NCI-H446 treated with DMSO at 0.1 percent for 48 hours (cell line): ENCODE results near the gene LBH.

Source experiments
- DNase-seq: peaks from one replicate; lab custom pipeline; 2025; lab: John Stamatoyannopoulos, UW

LBH gene

GRCh38 chr2:30235859-30236535 lies 4.7 kb downstream of the LBH start:
- DNase-seq = no peak

GRCh38 chr2:30236591-30237238 lies 5.4 kb downstream of the LBH start:
- no peak for DNase-seq

GRCh38 chr2:30237239-30237965 lies 6.1 kb downstream of the LBH start:
- no peak for DNase-seq

GRCh38 chr2:30237966-30238800 lies 6.8 kb downstream of the LBH start:
- no peak for DNase-seq

- no peak for DNase-seq
Observed at GRCh38 chr2:30239308-30239985, 8.1 kb downstream of the LBH start.

- DNase-seq = no peak
Observed at GRCh38 chr2:30239986-30240752, 8.8 kb downstream of the LBH start.

GRCh38 chr2:30243231-30243630 lies 11.9 kb downstream of the LBH start:
- DNase-seq = no peak

- DNase-seq = no peak
Observed at GRCh38 chr2:30245364-30245763, 14.0 kb downstream of the LBH start.

GRCh38 chr2:30248791-30249190 lies 17.5 kb downstream of the LBH start:
- DNase-seq = no peak

- no peak for DNase-seq
Observed at GRCh38 chr2:30249354-30249753, 18.0 kb downstream of the LBH start.

GRCh38 chr2:30250421-30250820 lies 19.1 kb downstream of the LBH start:
- no peak for DNase-seq

- DNase-seq = no peak
Observed at GRCh38 chr2:30252723-30253701, 21.7 kb downstream of the LBH start.

GRCh38 chr2:30253873-30254684 lies 22.7 kb downstream of the LBH start:
- DNase-seq = no peak

- no peak for DNase-seq
Observed at GRCh38 chr2:30254685-30255001, 23.3 kb downstream of the LBH start.

- no peak for DNase-seq
Observed at GRCh38 chr2:30255026-30255425, 23.7 kb downstream of the LBH start.

GRCh38 chr2:30255466-30256408 lies 24.4 kb downstream of the LBH start:
- DNase-seq = no peak

GRCh38 chr2:30257266-30258214 lies 26.2 kb downstream of the LBH start:
- DNase-seq = no peak
